Peyer's patch (tissue), 4 donors: ENCODE results near the gene HSF4. TPM values are rescaled to one million over a fixed set of nuclear protein-coding genes. Genes with fewer than 3 reads are reported as not detected.

Source experiments
- DNase-seq, 3 donors: peaks; one replicate each; pipeline ENCODE4 v3.0.0-alpha.2; 2017 to 2019
- H3K27ac ChIP-seq, 4 donors: fragments of 200-600 bp; sonication (generic); one replicate each; pipeline ENCODE4 v1.5.1; 2016 to 2019
- H3K27me3 ChIP-seq, 2 donors: fragments of 200-600 bp; sonication (generic); one replicate each; pipeline ENCODE4 v1.5.1; 2019
- H3K36me3 ChIP-seq, 3 donors: fragments of 200-600 bp; sonication (generic); one replicate each; pipeline ENCODE4 v1.5.1; 2016 to 2019
- H3K4me1 ChIP-seq, 4 donors: fragments of 200-600 bp; sonication (generic); one replicate each; pipeline ENCODE4 v1.5.1; 2016 to 2019
- H3K4me3 ChIP-seq, 4 donors: fragments of 200-600 bp; sonication (generic); 1 replicate in 3 of 4; 2 replicates in 1 of 4; pipeline ENCODE4 v1.5.1; 2016 to 2019; ENCODE audit warnings: mild to moderate bottlenecking in 1 of 4
- H3K9me3 ChIP-seq, 4 donors: fragments of 200-600 bp; sonication (generic); one replicate each; pipeline ENCODE4 v1.5.1; 2016 to 2019; ENCODE audit warnings: mild to moderate bottlenecking in 1 of 4
- POLR2A ChIP-seq, 2 donors: fragments of 450-650 bp; IDR thresholded peaks; one replicate each; pipeline ENCODE4 v1.5.1; 2017; ENCODE audit warnings: antibody characterized with exemption in 2 of 2, mild to moderate bottlenecking in 2 of 2, moderate library complexity in 2 of 2
- total RNA-seq, 4 donors: library from RNA; depleted of rRNA; stranded (reverse); fragments of >200 nt; gene quantifications; one replicate each; pipeline ENCODE4 v1.1.0, GENCODE V29; 2016
- TF ChIP-seq, protein P1 (sequence below), 6 experiments: fragments of 450-650 bp in 4 of 6; fragments of 200-600 bp in 2 of 6; sonication (generic) in 1 of 6; IDR thresholded peaks; one replicate each; pipeline ENCODE4 v1.5.1; 2017 to 2019; ENCODE audit warnings: antibody characterized with exemption in 6 of 6, mild to moderate bottlenecking in 3 of 6, moderate library complexity in 1 of 6

Gene HSF4
- total RNA-seq, 4 donors from 2014 or later, result 15.6 to 140 (median 69.8) TPM

DNA sequence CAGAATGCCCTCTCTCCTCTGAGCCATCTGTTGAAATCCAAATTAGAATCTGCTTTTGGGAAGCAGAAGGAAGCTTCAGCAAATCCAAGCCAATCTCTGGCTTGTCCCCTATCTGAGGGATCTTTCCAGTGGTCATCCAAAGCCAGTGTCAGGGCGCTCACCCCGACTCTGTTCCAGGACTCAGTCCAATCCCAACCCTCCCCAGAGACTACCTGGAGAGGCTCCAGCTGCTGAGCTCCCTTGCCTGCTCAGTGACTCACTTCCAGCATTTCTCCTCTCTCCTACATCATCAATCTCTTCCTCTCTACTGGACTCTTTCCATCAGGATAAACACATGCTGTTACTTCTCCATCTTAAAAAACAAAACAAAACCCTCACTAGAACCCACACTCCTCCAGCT is 16.8 kb downstream of the HSF4 start:
- Histone ChIP-seq H3K27me3 (no peaks in the 10 kb centered on the region), H3K4me3 (no peak overlapping the region), H3K9me3 (no peaks in the 10 kb centered on the region), H3K36me3 (no peaks in the 10 kb centered on the region), H3K4me1 (peaks cover 9 to 62% (median 21%) of the 10 kb centered on the region in 4 donors), H3K27ac (peak overlapping the region; percentile 26 to 51 (median 38))
- TF ChIP-seq POLR2A (IDR thresholded peaks at IDR 0.05), result no peak
- TF ChIP-seq, protein P1, sequence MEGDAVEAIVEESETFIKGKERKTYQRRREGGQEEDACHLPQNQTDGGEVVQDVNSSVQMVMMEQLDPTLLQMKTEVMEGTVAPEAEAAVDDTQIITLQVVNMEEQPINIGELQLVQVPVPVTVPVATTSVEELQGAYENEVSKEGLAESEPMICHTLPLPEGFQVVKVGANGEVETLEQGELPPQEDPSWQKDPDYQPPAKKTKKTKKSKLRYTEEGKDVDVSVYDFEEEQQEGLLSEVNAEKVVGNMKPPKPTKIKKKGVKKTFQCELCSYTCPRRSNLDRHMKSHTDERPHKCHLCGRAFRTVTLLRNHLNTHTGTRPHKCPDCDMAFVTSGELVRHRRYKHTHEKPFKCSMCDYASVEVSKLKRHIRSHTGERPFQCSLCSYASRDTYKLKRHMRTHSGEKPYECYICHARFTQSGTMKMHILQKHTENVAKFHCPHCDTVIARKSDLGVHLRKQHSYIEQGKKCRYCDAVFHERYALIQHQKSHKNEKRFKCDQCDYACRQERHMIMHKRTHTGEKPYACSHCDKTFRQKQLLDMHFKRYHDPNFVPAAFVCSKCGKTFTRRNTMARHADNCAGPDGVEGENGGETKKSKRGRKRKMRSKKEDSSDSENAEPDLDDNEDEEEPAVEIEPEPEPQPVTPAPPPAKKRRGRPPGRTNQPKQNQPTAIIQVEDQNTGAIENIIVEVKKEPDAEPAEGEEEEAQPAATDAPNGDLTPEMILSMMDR (IDR thresholded peaks at IDR 0.05), result no peak
- DNase-seq, result no peak

DNA sequence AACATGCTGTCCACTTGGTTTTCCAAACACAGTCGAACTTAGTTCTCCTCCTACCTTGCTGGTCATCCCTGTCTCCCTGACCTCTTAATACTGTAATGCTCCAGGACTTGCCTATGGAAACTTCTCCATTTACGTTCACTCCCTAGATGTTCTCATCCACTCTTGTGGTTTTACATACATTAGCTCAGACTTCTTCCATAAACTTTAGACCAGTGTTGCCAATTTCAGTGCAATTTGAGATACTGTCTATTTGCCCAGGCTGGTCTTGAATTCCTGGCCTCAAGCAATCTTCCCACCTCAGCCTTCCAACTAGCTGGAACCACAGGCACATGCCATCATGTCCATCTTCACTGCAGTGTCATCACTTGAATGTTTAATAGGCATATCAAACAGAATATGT is 17.7 kb downstream of the HSF4 start:
- Histone ChIP-seq H3K9me3 (no peaks in the 10 kb centered on the region), H3K36me3 (no peaks in the 10 kb centered on the region), H3K27ac (peak overlapping the region in 1 of 4 donors; percentile 41), H3K4me3 (no peak overlapping the region), H3K4me1 (peaks cover 9 to 62% (median 21%) of the 10 kb centered on the region in 4 donors), H3K27me3 (no peaks in the 10 kb centered on the region)
- no peak for TF ChIP-seq POLR2A (IDR thresholded peaks at IDR 0.05)
- TF ChIP-seq, protein P1 (IDR thresholded peaks at IDR 0.05), result no peak
- no peak for DNase-seq

DNA sequence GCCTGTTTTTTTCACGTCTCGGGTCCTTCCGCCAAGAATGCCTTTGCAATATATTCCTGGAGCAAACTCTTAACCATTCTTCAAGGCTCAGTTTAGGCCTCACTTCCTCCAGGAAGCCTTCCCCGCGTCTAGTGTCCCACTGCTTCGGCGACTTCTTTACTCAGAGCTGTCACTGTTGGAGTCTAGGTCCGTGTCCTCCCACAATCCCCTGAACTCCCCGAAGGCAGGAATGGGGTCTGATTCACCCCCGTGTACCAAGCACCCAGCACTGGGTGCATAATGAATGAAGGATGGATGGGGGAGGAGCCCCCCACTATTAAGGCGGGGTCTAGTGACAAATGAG is 18.7 kb downstream of the HSF4 start:
- Histone ChIP-seq H3K36me3 (no peaks in the 10 kb centered on the region), H3K9me3 (no peaks in the 10 kb centered on the region), H3K27ac (peak overlapping the region; percentile 92 to 96 (median 94)), H3K27me3 (no peaks in the 10 kb centered on the region), H3K4me3 (peak overlapping the region; percentile 58 to 72 (median 70)), H3K4me1 (peaks cover 6 to 55% (median 19%) of the 10 kb centered on the region in 4 donors)
- no peak for DNase-seq
- TF ChIP-seq POLR2A (IDR thresholded peaks at IDR 0.05), result no peak
- TF ChIP-seq, protein P1 (IDR thresholded peaks at IDR 0.05), result no peak

DNA sequence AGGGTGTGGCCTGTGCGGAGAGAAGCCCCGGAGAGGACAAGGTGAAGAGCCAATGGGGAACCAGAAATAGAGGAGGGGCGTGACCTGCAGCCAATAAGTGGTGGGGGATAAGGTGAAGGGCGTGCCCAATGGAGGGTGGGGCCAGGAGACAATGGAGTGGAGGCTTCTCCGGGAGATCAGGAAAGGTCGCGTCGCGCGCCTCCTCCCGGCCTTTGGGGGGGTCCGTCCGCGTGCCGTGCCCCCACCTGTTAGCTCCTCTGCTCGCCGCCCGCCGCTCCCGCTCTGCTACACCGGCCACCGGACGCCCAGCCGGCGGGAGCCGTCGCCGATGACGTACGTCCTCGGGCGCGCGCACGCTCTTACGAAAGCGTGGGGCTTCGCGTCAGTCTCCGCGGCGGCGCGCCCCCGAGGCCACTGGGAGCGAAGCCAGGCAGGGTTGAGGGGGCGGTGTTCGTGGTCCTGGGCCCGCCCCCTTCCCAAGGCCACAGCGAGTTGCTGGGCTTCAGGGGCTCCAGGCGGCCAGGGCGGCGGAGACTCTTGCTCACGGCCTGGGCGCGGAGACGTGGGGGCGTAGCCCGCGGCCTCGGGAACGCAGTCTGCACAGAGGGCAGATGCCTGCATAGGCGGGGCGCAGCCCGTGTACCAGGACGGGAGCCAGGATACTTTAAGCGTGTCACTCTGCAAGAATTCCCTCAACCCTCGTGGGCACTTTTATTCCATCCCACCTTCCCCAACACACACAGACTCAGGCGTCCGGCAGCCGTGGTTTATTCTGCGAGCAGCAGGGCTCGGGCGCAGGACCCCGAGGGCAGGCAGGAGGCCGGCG is 19.3 kb downstream of the HSF4 start, which contains the start of gene MATCAP1:
TSS of gene MATCAP1 (minus strand) at position 337 of the 826 bp plus-strand sequence. CDS start 3,353 bp downstream, outside the sequence.
- peak; percentile 95 to 97 (median 95) for DNase-seq
- Histone ChIP-seq H3K4me3 (peak within 1 kb of the TSS; percentile 58 to 72 (median 70)), H3K36me3 (no peaks in the 10 kb centered on the region), H3K9me3 (no peaks in the 10 kb centered on the region), H3K27me3 (no peaks in the 10 kb centered on the region), H3K27ac (peak within 1 kb of the TSS; percentile 92 to 96 (median 94)), H3K4me1 (peaks cover 6 to 49% (median 15%) of the 10 kb centered on the region in 4 donors)
- TF ChIP-seq, protein P1 (IDR thresholded peaks at IDR 0.05), result peak in 2 of 6 experiments; percentile 10 to 12
- peak; percentile 47 to 63 for TF ChIP-seq POLR2A (IDR thresholded peaks at IDR 0.05)

DNA sequence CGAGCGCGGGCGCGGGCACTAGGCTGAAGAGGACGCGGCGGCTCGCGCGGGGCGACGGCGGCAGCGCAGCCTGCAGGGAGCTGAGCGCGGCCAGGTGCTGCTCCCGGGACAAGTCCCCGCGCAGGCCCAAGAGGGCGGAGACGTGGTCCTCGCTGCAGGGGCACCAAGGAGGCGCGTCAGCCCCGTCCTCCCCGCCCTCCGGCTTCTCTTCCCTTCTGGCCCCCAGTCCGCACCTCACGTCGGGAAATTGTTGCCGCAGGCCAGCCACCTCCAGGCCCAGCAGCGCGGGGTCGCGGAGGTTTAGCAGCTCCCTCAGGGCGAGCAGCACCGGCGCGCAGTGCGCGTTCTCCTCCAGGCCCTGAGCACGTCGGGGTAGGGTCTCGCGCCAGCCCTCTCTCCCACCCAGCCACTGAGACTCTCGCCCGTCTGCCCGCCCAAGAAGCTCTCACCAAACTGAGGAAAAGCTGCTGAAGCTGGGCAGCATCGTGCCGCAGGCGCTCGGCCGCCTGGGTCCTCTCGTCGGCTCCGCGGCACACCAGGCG is 20.0 kb downstream of the HSF4 start:
- H3K36me3 ChIP-seq, result no peaks in the 10 kb centered on the region
- H3K4me1 ChIP-seq, result peaks cover 6 to 44% (median 15%) of the 10 kb centered on the region in 4 donors
- H3K4me3 ChIP-seq, result peak overlapping the region; percentile 58 to 72 (median 70)
- no peaks in the 10 kb centered on the region for H3K27me3 ChIP-seq
- no peak for TF ChIP-seq POLR2A (IDR thresholded peaks at IDR 0.05)
- TF ChIP-seq, protein P1 (IDR thresholded peaks at IDR 0.05), result no peak
- H3K9me3 ChIP-seq, result no peaks in the 10 kb centered on the region
- peak overlapping the region; percentile 92 to 96 (median 94) for H3K27ac ChIP-seq
- no peak for DNase-seq
